ENCODE data around the gene LMF1. TPM values are rescaled to one million over a fixed set of nuclear protein-coding genes. Genes with fewer than 3 reads are reported as not detected.

Gene LMF1
- total and polyA plus RNA-seq, 2 donors (not counting 1 experiment from before 2014, with no cell fraction given), result 36.4 to 63.2 TPM

DNA sequence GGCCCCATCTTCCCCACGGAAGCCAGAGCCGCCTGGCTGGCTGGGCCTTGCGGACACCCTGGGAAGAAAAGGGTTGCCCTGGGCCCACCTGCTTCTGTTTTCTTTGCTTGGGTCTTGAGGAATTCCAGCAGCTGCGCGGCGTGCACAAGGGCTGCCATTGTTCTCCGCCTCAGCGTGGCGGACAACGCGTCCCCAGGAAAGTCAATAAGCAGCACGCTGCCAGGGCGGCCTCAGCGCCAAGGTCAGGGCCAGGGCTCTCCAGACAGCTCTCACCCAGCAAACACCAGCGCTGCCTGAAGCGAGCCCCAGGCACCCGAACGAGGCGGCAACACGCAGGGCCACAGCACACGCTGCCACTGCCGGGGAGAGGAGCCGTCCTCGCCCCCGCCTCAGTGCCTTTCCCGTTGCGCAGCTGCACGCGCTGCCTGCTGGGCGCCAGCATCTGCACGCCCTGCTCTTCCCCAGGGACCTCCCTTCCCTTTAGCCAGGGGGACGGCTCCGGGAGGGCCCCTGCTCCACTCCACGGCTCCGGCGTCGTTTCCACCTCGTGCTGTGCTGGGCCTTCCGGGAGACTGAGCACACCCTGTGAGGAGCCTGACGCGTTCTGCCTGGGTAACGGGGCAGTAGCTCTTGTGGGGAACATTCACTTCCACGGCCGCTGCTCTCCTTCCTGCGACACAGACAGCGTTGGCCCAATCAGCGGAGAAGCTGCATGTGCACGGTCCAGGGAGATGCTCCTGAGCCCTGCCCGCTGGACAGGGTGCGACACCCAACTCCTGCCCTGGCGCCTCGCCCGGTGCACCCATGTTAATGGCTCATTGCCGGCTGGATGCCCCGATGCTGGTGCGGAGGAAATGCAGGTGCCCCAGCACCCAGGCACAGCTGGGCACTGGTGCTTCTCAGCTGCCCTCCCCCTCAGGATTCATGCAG is 57.8 kb downstream of the LMF1 start:
- ATAC-seq (ENCODE audit: low read depth) (no peak), DNase-seq (no peak)
- H3K4me3 ChIP-seq (ENCODE audit: control extremely low read depth in 1 of 5, extremely low read depth in 1 of 5, insufficient read depth in 1 of 5, low read depth in 2 of 5, low read length in 4 of 5), result no peak overlapping the region
- CTCF ChIA-PET, result no interaction called here
- peaks cover 10% of the 10 kb centered on the region for H4K20me1 ChIP-seq (ENCODE audit: control insufficient read depth, insufficient read depth, low read length, poor library complexity, severe bottlenecking)
- H3K27ac ChIP-seq (ENCODE audit: low read length in 2 of 2), result no peak overlapping the region
- peaks cover 0 to 16% of the 10 kb centered on the region in 2 experiments for H3K36me3 ChIP-seq (replicated peaks in 1 of 2; ENCODE audit: control extremely low read depth in 1 of 2, control insufficient read depth in 1 of 2, extremely low read depth in 1 of 2, insufficient read depth in 2 of 2, low read length in 1 of 2)
- POLR2A ChIA-PET, result no interaction called here
- 93% methylated on average over 56 of the region's 56 CpGs for WGBS (ENCODE audit: insufficient coverage)
- no peak overlapping the region for H3K9ac ChIP-seq (ENCODE audit: low read length)
- Mint-ChIP-seq H3K27ac (no peak overlapping the region), H3K9me3 (ENCODE audit: insufficient read depth) (no peaks in the 10 kb centered on the region), H3K4me1 (no peaks in the 10 kb centered on the region), H3K4me3 (no peak overlapping the region), H3K27me3 (no peaks in the 10 kb centered on the region)
- intact Hi-C loops (cut with micrococcal nuclease), result no loop called here
- H3K27me3 ChIP-seq (replicated peaks in 1 of 4; ENCODE audit: control extremely low read depth in 1 of 4, control insufficient read depth in 3 of 4, insufficient read depth in 4 of 4, low read length in 3 of 4), result no peaks in the 10 kb centered on the region
- no peaks in the 10 kb centered on the region for H3K4me1 ChIP-seq (ENCODE audit: control insufficient read depth in 2 of 2, insufficient read depth in 2 of 2, low read length in 2 of 2)
- H3K9me3 ChIP-seq (ENCODE audit: control extremely low read depth in 1 of 3, control insufficient read depth in 2 of 3, insufficient read depth in 1 of 3, low read length in 2 of 3), result peaks cover 0 to 13% (median 0%) of the 10 kb centered on the region in 3 donors
- TF ChIP-seq, protein P1, sequence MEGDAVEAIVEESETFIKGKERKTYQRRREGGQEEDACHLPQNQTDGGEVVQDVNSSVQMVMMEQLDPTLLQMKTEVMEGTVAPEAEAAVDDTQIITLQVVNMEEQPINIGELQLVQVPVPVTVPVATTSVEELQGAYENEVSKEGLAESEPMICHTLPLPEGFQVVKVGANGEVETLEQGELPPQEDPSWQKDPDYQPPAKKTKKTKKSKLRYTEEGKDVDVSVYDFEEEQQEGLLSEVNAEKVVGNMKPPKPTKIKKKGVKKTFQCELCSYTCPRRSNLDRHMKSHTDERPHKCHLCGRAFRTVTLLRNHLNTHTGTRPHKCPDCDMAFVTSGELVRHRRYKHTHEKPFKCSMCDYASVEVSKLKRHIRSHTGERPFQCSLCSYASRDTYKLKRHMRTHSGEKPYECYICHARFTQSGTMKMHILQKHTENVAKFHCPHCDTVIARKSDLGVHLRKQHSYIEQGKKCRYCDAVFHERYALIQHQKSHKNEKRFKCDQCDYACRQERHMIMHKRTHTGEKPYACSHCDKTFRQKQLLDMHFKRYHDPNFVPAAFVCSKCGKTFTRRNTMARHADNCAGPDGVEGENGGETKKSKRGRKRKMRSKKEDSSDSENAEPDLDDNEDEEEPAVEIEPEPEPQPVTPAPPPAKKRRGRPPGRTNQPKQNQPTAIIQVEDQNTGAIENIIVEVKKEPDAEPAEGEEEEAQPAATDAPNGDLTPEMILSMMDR (IDR thresholded peaks at IDR 0.05), result no peak
- TF ChIP-seq EZH2 (IDR thresholded peaks at IDR 0.05; ENCODE audit: borderline replicate concordance, insufficient read depth, low read depth, low read length, poor library complexity, severe bottlenecking), result no peak
- no peaks in the 10 kb centered on the region for H3K79me2 ChIP-seq (ENCODE audit: control insufficient read depth, insufficient read depth, low read length)
- no peak overlapping the region for H2AFZ ChIP-seq (ENCODE audit: insufficient read depth, low read depth, low read length, poor library complexity, severe bottlenecking)
- no peak overlapping the region for H3K4me2 ChIP-seq (replicated peaks; ENCODE audit: low read depth, low read length, poor library complexity, severe bottlenecking)

DNA sequence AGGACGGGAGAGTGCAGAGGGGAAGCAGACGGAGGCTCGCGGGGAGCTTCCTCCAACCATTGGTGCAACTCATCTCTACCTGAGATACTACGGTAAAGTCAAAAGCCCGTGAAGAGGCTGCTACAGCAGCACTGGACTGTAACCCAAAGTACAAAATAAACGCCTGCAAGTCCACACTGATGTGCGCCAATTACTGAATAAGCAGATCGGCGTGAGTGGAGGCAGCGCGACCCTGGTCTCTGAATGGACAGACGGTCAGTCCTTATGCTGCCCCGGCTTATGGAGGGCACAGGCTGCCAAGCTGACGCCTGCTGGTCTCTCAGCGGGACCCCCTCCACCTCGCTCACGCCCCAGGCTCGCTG is 58.5 kb downstream of the LMF1 start:
- no peak for ATAC-seq (ENCODE audit: low read depth)

More for the DNA sequence above, 58.5 kb downstream of the LMF1 start:
- Histone ChIP-seq H3K9me3 (ENCODE audit: control extremely low read depth in 1 of 3, control insufficient read depth in 2 of 3, insufficient read depth in 1 of 3, low read length in 2 of 3) (peaks cover 0 to 17% (median 0%) of the 10 kb centered on the region in 3 donors), H3K79me2 (ENCODE audit: control insufficient read depth, insufficient read depth, low read length) (no peaks in the 10 kb centered on the region), H3K4me1 (ENCODE audit: control insufficient read depth in 2 of 2, insufficient read depth in 2 of 2, low read length in 2 of 2) (no peaks in the 10 kb centered on the region), H3K4me2 (replicated peaks; ENCODE audit: low read depth, low read length, poor library complexity, severe bottlenecking) (no peak overlapping the region), H2AFZ (ENCODE audit: insufficient read depth, low read depth, low read length, poor library complexity, severe bottlenecking) (no peak overlapping the region), H4K20me1 (ENCODE audit: control insufficient read depth, insufficient read depth, low read length, poor library complexity, severe bottlenecking) (peaks cover 10% of the 10 kb centered on the region), H3K36me3 (replicated peaks in 1 of 2; ENCODE audit: control extremely low read depth in 1 of 2, control insufficient read depth in 1 of 2, extremely low read depth in 1 of 2, insufficient read depth in 2 of 2, low read length in 1 of 2) (peaks cover 0 to 20% of the 10 kb centered on the region in 2 experiments), H3K27ac (ENCODE audit: low read length in 2 of 2) (no peak overlapping the region), H3K27me3 (replicated peaks in 1 of 4; ENCODE audit: control extremely low read depth in 1 of 4, control insufficient read depth in 3 of 4, insufficient read depth in 4 of 4, low read length in 3 of 4) (no peaks in the 10 kb centered on the region), H3K4me3 (ENCODE audit: control extremely low read depth in 1 of 5, extremely low read depth in 1 of 5, insufficient read depth in 1 of 5, low read depth in 2 of 5, low read length in 4 of 5) (no peak overlapping the region), H3K9ac (ENCODE audit: low read length) (no peak overlapping the region)
- WGBS (ENCODE audit: insufficient coverage), result 93% methylated on average over 19 of the region's 19 CpGs
- no peaks in the 10 kb centered on the region for H3K4me1 Mint-ChIP-seq
- CTCF ChIA-PET, result no interaction called here
- H3K9me3 Mint-ChIP-seq (ENCODE audit: insufficient read depth), result no peaks in the 10 kb centered on the region
- POLR2A ChIA-PET, result no interaction called here
- DNase-seq, result no peak
- TF ChIP-seq, protein P1 (IDR thresholded peaks at IDR 0.05), result no peak
- no peak for TF ChIP-seq EZH2 (IDR thresholded peaks at IDR 0.05; ENCODE audit: borderline replicate concordance, insufficient read depth, low read depth, low read length, poor library complexity, severe bottlenecking)
- H3K27me3 Mint-ChIP-seq, result no peaks in the 10 kb centered on the region
- no peak overlapping the region for H3K27ac Mint-ChIP-seq
- intact Hi-C loops (cut with micrococcal nuclease), result no loop called here
- H3K4me3 Mint-ChIP-seq, result no peak overlapping the region

Data from B cell (primary cell).